Hematopoietic multipotent progenitor cell treated with erythropoietin and hydrocortisone succinate and interleukin-3 and kit ligand, for 6 days (in vitro differentiated cells): ENCODE measurements around the gene SAT1.

Experiments used
- DNase-seq: peaks from one replicate; pipeline ENCODE4 v3.0.0-alpha.2; 2015

SAT1 gene

GRCh38 chrX:23779025-23779424, 3.9 kb upstream of the SAT1 start:
- no peak for DNase-seq

- no peak for DNase-seq
Observed at GRCh38 chrX:23782455-23782854, 518 bp upstream of the SAT1 start.

DNA sequence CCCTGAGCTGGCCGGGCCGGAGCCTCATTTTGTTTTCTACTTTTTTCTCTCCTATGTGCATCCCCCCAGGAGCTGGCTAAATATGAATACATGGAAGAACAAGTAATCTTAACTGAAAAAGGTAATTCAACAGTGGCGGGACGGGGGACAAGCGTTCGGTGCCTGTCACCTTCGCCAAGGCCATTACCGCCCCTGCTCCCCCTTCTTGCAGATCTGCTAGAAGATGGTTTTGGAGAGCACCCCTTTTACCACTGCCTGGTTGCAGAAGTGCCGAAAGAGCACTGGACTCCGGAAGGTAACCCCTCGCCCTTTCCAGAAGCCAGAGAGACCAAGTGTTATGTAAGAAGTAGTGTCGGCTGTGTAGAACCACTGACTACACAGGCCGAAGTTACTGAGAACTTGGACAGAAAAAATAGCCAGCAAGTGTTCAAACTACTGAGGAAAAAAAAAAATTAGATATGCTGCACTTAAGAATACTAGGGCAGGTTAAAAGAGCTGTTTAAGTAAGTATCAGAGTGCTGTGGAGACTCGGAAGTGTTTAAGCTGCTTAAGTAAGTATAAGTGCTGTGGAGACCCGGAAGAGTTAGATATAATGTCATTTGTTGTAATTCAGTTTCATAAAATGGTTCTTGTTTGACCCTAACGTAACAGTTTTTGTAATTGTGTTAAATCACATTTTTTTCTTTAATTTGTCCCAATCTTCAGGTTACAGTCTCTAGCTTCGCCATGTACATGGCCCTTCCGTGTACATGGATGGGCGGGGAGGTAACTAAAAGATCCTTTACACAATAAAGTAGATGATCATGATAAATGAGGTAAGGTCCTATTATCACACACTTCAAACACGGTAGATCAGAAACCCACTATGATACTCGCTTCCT, 856 bp downstream of the SAT1 start:
- peak; percentile 34 for DNase-seq

GRCh38 chrX:23784470-23785331, 1.7 kb downstream of the SAT1 start:
- peak; percentile 68 for DNase-seq

- no peak for DNase-seq
Observed at GRCh38 chrX:23785580-23785979, 2.6 kb downstream of the SAT1 start.

DNA sequence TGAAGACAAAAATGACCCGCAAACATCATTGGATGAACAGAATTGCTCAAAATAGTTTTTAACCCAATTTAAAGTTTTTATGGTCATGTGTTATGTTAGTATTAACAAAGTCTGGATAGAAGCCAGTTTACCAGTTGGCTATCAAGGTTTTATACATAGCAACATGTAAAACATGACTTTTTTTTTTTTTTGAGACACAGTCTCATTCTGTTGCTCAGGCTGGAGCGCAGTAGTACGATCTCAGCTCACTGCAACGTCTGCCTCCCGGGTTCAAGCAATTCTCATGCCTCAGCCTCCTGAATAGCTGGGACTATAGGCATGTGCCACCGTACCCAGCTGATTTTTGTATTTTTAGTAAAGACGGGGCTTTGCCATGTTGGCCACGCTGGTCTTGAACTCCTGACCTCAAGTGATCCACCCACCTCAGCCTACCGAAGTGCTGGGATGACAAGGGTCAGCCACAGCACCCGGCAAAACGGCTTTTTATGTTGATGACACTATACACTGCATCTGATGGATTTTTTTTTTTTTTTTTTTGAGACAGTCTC, 3.4 kb downstream of the SAT1 start:
- no peak for DNase-seq

GRCh38 chrX:23787745-23788118, 4.8 kb downstream of the SAT1 start:
- no peak for DNase-seq

DNA sequence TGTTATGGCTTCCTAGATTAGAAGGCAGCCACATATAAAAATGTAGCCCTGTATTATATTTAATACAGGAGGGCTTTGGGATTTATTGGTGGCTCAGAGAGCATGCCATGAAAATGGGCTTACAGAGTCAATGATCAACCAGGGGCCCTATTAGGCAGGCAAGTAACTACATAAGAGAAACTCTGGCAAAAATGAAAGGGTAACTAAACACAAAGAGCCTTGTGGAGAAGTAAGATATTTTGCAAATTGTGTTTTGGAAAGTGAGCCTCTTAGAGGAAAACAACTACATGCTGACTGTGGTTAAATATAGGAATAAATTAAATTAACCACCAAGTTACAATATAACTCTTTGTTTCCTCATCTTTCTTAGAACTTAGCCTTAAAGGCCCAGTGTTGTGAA, 5.5 kb downstream of the SAT1 start:
- no peak for DNase-seq

- no peak for DNase-seq
Observed at GRCh38 chrX:23788946-23789345, 6.0 kb downstream of the SAT1 start.

DNA sequence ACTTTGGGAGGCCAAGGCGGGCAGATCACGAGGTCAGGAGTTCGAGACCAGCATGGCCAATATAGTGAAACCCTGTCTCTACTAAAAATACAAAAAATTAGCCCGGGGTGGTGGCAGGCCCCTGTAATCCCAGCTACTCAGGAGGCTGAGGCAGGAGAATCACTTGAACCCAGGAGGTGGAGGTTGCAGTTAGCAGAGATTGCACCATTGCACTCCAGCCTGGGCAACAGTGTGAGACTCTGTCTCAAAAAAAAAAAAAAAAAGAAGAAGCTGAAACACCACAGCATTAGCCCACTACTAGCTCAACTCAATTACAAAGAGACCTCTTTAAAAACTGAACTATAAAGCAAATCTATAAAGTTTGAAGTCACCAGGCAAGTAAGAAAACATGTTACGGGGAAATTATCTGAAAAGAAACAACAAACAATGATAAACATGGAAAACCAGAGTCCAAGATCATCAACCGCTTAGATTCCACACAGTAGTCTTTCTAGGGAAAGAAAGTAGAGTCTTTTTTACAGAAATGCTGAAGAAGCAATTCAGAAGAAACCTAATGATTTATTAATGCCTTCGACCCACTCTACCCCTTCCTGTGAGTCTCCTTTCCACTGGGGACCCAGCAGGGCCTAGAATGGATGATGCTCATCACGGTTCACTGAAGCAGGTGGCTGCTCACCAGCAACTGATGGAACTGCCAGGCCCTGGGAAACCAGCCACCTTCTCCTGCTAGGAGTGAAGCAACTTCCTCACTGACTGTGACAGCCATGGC, 6.6 kb downstream of the SAT1 start:
- no peak for DNase-seq

DNA sequence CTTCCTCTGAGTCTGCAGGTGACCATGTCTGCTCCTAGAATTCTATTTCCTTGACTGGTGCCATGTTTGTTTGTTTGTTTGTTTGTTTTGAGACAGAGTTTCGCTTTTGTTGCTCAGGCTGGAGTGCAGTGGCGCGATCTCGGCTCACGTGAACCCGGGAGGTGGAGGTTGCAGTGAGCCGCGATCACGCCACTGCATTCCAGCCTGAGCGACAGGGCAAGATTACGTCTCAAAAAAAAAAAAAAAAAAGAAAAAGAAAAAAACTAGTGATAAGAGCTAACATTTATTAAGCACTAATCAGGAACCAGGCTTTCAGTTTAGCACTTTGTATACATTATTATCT, 7.2 kb downstream of the SAT1 start:
- DNase-seq = no peak

- DNase-seq = no peak
Observed at GRCh38 chrX:23792861-23793553, 10.0 kb downstream of the SAT1 start.

DNA sequence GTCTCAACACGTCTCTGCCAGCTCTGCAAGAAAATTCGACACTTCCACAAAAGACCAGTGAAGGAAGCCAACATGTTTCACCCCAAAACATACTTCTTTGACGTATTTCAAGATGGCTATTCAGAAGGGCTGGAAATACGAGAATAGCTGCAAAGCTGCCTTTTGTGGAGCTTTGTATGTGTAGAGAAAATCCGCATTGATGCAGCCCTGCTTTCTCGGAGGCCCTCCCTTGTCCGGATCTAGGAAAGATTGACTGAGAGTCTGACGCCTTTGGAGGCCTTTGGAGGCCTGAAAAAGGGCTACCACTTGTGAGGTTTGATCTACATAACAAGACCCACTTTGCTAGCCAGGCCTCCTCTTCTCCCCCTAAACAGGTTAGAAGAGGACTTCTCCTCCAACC, 12.2 kb downstream of the SAT1 start:
- DNase-seq = no peak

- DNase-seq = no peak
Observed at GRCh38 chrX:23797371-23798128, 14.6 kb downstream of the SAT1 start.

- no peak for DNase-seq
Observed at GRCh38 chrX:23799469-23800065, 16.6 kb downstream of the SAT1 start.

DNA sequence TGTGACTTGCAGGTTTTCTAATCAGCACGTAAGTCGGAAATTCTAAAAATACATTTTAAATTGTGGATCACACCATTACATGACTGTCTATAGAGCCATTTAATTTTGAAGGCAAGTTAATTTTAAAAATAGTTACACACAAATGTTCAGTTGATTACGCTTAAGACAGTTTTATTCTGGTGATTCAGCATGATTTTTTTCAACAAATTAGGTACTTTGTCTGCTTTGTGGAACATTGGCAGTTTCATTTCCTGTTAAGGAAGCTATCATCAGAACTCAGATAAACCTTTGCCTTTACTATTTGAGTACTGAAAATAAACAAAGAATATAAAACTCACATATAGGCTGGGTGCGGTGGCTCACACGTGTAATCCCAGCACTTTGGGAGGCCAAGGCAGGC, 19.5 kb downstream of the SAT1 start:
- DNase-seq = no peak

- DNase-seq = no peak
Observed at GRCh38 chrX:23803931-23804381, 21.0 kb downstream of the SAT1 start.

DNA sequence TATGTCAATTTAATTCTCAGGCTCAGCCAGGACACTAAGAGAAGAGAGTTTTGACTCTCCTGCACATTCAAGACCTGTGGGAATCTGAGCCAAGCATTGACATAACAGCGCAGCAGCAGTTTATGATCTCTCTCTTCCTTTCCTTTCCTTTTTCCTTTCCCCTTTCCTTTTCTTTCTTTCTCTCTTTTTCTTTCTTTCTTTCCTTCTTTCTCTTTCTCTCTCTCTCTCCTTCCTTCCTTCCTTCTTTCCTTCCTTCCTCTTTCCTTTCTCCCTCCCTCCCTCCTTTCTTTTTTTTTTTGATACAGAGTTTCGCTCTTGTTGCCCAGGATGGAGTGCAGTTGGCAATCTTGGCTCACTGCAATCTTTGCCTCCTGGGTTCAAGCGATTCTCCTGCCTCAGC, 21.6 kb downstream of the SAT1 start:
- no peak for DNase-seq

- no peak for DNase-seq
Observed at GRCh38 chrX:23805389-23805788, 22.4 kb downstream of the SAT1 start.

GRCh38 chrX:23810279-23810678, 27.3 kb downstream of the SAT1 start:
- no peak for DNase-seq

DNA sequence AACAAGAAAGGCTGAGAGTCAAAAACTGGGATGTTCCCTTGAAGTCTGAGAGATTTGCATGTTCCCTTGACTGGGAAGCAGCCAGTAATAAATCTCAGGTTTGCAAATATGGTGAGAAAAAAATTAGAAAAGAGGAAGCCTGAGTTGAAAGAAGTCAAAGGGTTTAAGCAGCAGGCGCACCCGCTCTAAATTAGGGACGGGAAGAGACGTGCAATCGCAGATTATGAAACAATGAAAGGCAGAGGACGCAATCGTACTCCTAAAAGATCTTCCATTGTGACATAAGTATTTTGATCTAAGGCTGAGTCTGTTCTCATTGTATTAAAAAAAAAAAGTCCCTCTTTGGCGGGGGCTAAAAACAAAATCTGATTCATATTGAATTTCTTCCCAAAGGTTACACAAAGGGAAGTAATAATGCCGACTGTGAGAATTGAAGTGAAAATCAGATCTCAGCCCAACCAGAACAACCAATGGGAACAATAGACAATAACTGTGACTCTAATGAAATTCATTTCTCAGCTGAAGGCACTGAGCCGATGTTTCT, 28.2 kb downstream of the SAT1 start:
- DNase-seq = peak; percentile 55
